ENCODE data around the gene MFAP4. TPM values are rescaled to one million over a fixed set of nuclear protein-coding genes. Genes with fewer than 3 reads are reported as not detected.

Gene MFAP4
- total RNA-seq, 4 donors from 2014 or later = 14.3 to 185 (median 104) TPM

- TF ChIP-seq, protein P1, sequence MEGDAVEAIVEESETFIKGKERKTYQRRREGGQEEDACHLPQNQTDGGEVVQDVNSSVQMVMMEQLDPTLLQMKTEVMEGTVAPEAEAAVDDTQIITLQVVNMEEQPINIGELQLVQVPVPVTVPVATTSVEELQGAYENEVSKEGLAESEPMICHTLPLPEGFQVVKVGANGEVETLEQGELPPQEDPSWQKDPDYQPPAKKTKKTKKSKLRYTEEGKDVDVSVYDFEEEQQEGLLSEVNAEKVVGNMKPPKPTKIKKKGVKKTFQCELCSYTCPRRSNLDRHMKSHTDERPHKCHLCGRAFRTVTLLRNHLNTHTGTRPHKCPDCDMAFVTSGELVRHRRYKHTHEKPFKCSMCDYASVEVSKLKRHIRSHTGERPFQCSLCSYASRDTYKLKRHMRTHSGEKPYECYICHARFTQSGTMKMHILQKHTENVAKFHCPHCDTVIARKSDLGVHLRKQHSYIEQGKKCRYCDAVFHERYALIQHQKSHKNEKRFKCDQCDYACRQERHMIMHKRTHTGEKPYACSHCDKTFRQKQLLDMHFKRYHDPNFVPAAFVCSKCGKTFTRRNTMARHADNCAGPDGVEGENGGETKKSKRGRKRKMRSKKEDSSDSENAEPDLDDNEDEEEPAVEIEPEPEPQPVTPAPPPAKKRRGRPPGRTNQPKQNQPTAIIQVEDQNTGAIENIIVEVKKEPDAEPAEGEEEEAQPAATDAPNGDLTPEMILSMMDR (IDR thresholded peaks at IDR 0.05; ENCODE audit: low read depth) = no peak
These were observed 45.1 kb downstream of the MFAP4 start for GRCh38 chr17:19341641-19342610.

DNA sequence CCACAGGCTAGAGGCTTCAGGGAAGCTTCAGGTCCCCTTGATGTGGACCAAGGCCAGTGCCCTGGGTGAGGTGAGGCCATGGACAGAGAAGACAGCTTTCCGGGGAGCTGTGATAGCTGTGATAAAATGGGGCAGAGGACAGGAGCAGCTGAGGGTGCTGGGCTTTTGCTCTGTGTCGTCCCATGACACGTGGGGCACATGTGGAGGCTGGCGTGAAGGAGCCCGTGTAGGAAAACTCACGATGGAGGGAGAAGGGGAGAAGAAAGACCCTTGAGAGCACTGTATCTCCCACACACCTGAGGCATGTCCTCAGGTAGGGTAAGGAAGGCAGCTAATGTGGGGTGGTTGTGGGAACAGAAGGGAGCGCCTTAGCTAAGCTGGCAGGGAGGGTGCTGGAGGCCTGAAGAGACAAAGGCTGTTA is 45.8 kb downstream of the MFAP4 start:
- TF ChIP-seq, protein P1 (IDR thresholded peaks at IDR 0.05; ENCODE audit: low read depth) = no peak

DNA sequence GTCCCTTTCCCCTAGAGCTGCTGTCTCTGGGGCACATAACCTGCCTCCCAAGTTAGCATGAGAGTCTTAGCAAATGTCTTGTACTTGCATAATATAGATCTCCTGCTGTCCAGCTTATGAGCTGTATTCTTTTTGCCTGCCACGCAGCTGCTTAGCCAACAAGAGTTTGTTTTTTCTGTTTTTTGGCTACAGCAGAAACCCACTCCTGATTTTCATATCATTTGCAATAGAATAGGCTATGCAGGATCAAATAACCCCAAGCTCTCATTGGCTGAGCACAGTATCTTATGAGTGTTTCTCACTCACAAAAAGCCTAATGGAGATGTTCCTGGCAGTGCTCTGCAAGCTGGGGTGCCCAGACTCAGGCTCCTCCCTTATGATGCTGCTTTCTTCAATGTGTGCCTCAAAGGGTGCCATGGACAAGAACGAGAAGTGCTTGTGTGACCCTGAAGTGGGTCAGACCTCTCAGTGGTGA is 47.6 kb downstream of the MFAP4 start:
- TF ChIP-seq, protein P1 (IDR thresholded peaks at IDR 0.05; ENCODE audit: low read depth) = no peak

DNA sequence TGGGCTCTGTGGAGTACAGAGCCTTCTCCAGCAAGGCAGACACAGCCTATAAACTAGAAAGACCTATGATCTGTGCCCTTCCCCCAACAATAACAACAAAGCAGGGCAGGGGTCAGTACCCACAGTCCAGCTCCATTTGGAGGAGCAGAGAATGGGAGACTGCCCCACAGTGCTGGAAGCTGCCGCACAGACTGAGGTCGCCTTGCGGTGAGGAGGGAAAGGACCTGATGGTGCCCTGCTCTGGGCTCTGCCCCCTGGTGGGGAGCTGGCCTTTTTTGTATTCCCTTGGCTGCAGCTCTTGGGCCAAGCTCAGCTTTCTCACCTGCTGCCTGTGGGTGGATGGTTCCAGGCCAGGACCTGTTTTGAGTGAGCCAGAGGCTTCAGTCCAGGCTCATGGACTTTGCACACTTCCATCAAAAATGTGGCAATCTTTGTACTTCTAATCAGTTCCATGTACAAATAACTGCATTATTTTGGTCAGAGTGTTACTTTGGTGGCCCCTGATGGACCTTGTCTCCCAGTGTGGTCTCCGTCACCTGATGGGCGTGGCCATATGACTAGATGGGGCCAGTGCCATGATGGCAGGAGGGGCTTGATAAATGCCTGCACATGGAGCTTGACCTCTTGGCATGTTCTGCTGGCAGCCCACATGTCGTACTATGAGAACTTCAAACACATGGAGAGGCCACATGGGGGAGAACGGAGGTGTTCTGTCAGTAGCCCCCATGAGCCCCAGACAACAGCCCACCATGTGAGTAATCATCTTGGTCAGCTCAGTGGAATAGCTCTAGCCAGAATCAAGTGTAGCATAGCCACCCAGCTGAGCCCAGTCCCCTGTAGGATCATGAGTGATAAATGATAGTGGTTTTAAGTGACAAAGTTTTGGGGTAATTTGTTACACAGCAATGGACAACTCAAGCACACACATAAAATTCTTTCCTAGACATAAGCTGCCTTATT is 48.7 kb downstream of the MFAP4 start:
- TF ChIP-seq, protein P1 (IDR thresholded peaks at IDR 0.05; ENCODE audit: low read depth) = no peak

GRCh38 chr17:19337712-19338023 is 49.3 kb downstream of the MFAP4 start:
- TF ChIP-seq, protein P1 (IDR thresholded peaks at IDR 0.05; ENCODE audit: low read depth) = no peak

DNA sequence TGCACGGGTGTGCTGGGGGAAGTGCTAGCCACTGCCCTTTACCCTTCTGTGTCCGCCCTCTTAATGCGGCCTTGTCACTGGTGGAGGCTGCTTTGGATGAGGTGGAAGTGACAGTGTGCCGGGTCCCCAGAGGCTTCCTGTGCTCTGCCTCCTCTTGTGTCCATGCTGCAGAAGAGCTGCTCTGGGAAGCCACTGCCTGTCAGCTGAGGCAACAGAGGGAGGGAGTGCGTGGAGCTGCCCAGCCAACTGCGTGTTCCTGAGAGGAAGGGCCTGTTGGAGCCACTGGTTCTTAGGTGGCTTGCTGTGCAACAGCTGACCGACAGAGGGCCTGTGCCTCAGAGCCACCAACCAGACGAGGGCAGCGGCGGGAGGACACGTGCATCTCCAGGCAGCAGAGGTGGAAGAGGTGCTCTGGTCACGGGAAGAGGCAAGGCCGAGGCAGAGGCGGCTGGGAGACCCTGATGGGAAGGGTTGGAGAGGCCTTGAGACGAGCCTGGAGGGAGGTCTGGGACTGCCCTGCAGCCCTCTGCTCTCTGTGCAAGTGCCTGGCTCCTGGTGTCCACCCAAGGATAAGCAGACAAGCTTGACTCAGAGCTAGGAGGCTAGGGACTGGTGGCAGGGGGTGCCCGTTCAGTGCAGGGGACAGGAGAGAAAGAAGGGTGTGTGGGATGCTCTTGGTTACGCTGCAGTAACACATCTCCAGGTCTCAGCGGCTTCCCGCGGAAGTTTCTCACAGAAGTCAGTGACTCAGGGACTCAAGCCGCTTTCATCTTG is 49.9 kb downstream of the MFAP4 start:
- TF ChIP-seq, protein P1 (IDR thresholded peaks at IDR 0.05; ENCODE audit: low read depth) = no peak
